Measurements from ENCODE around the gene ZNF23. TPM values are rescaled to one million over a fixed set of nuclear protein-coding genes. Genes with fewer than 3 reads are reported as not detected.

Gene ZNF23
- total and polyA plus RNA-seq, 3 donors from 2014 or later: 10.9 to 16.3 (median 14.5) TPM

GRCh38 chr16:71473891-71474290 is 11.8 kb upstream of the ZNF23 start:
- TF ChIP-seq POLR2A (IDR thresholded peaks at IDR 0.05) (no peak), CTCF (IDR thresholded peaks at IDR 0.05) (no peak)
- WGBS, 2 donors: 93 to 100% methylated on average over 5 of the region's 5 CpGs
- H3K4me3 ChIP-seq: no peak overlapping the region
- H3K27ac ChIP-seq: no peak overlapping the region
- H3K4me1 ChIP-seq: no peaks in the 10 kb centered on the region
- no peaks in the 10 kb centered on the region for H3K36me3 ChIP-seq (ENCODE audit: low read depth, missing control alignments)
- intact Hi-C loops (cut with DNase I; ENCODE audit: low total_unique reads): no loop called here
- H3K9me3 ChIP-seq: no peaks in the 10 kb centered on the region
- no peaks in the 10 kb centered on the region for H3K27me3 ChIP-seq
- no peak for DNase-seq

- Histone ChIP-seq H3K4me1 (no peaks in the 10 kb centered on the region), H3K27me3 (no peaks in the 10 kb centered on the region), H3K9me3 (no peaks in the 10 kb centered on the region), H3K36me3 (ENCODE audit: low read depth, missing control alignments) (no peaks in the 10 kb centered on the region), H3K4me3 (no peak overlapping the region), H3K27ac (no peak overlapping the region)
- no peak for TF ChIP-seq CTCF (IDR thresholded peaks at IDR 0.05)
- TF ChIP-seq POLR2A (IDR thresholded peaks at IDR 0.05): no peak
- DNase-seq: no peak
- intact Hi-C loops (cut with DNase I; ENCODE audit: low total_unique reads): no loop called here
- 87 to 91% methylated on average over 2 of the region's 2 CpGs for WGBS, 2 donors
These were observed 10.9 kb upstream of the ZNF23 start for GRCh38 chr16:71472931-71473330.

GRCh38 chr16:71472051-71472450 is 10.0 kb upstream of the ZNF23 start:
- H3K9me3 ChIP-seq: no peaks in the 10 kb centered on the region
- H3K27ac ChIP-seq: no peak overlapping the region
- DNase-seq: no peak
- intact Hi-C loops (cut with DNase I; ENCODE audit: low total_unique reads): no loop called here
- no peak for TF ChIP-seq CTCF (IDR thresholded peaks at IDR 0.05)
- no peak for TF ChIP-seq POLR2A (IDR thresholded peaks at IDR 0.05)
- no peaks in the 10 kb centered on the region for H3K36me3 ChIP-seq (ENCODE audit: low read depth, missing control alignments)
- no peaks in the 10 kb centered on the region for H3K27me3 ChIP-seq
- H3K4me1 ChIP-seq: no peaks in the 10 kb centered on the region
- H3K4me3 ChIP-seq: no peak overlapping the region
- 72 to 76% methylated on average over 2 of the region's 2 CpGs for WGBS, 2 donors

- peak; percentile 35 for DNase-seq
- TF ChIP-seq POLR2A (IDR thresholded peaks at IDR 0.05): no peak
- TF ChIP-seq CTCF (IDR thresholded peaks at IDR 0.05): no peak
- H3K4me1 ChIP-seq: no peaks in the 10 kb centered on the region
These were observed 5.8 kb upstream of the ZNF23 start for GRCh38 chr16:71467810-71468209.

GRCh38 chr16:71464231-71464630 is 2.2 kb upstream of the ZNF23 start:
- TF ChIP-seq POLR2A (IDR thresholded peaks at IDR 0.05) (no peak), CTCF (IDR thresholded peaks at IDR 0.05) (no peak)
- H3K4me1 ChIP-seq: peaks cover 7% of the 10 kb centered on the region
- no peaks in the 10 kb centered on the region for H3K27me3 ChIP-seq
- no peaks in the 10 kb centered on the region for H3K36me3 ChIP-seq (ENCODE audit: low read depth, missing control alignments)
- no peaks in the 10 kb centered on the region for H3K9me3 ChIP-seq
- DNase-seq: no peak
- no peak overlapping the region for H3K4me3 ChIP-seq
- WGBS, 2 donors: 83 to 84% methylated on average over 1 of the region's 1 CpG
- no peak overlapping the region for H3K27ac ChIP-seq
- intact Hi-C loops (cut with DNase I; ENCODE audit: low total_unique reads): no loop called here

More at GRCh38 chr16:71467810-71468209, 5.8 kb upstream of the ZNF23 start:
- Histone ChIP-seq H3K27me3 (no peaks in the 10 kb centered on the region), H3K9me3 (no peaks in the 10 kb centered on the region), H3K4me3 (no peak overlapping the region), H3K27ac (no peak overlapping the region), H3K36me3 (ENCODE audit: low read depth, missing control alignments) (no peaks in the 10 kb centered on the region)
- intact Hi-C loops (cut with DNase I; ENCODE audit: low total_unique reads): no loop called here
- 28 to 32% methylated on average over 8 to 9 of the region's 9 CpGs for WGBS, 2 donors

Measured in testis (tissue), 3 donors.